ENCODE data around the gene PLA2G4F. TPM values are rescaled to one million over a fixed set of nuclear protein-coding genes. Genes with fewer than 3 reads are reported as not detected.

The PLA2G4F gene
- total and polyA plus RNA-seq, 4 donors = 1.5 TPM; not detected in 3

DNA sequence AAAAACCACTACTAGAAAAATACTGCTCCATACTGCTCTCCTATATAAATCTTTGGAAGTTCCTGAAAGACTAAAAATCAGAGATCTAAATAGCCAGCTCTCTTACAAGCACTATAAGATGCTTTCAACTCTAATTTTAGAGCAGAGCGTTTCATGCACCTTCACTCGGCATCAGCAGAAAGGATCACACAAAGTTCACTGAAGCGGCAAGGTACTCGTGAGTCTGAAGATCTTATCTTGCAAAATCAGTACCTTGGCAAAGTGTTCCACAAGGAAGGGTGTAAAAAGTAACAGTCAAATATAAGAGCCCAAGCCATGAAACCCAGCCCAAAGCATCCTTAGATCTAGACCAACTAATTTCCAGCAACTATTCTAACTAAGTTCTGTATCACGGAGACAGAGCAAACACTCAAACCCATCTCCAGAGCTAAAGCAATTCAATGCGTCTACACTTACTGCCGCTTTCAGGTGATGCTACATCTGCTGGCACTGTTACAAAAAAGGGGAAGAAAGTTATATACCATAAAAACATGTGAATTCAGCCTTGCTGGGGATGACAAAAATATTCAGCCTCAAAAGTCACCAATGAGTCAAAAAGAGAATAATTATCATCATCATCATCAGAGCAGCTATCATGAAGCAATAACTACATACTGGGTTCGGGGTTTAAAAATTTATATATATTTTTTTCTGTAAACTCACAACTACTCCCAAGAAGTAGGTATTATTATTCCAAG lies 35.3 kb upstream of the PLA2G4F start:
- intact Hi-C loops (cut with DNase I) = no loop called here
- Histone ChIP-seq H3K9me3 (ENCODE audit: control insufficient read depth, low read length) (no peaks in the 10 kb centered on the region), H3K27ac (ENCODE audit: low read depth in 1 of 2, low read length in 2 of 2) (no peak overlapping the region), H3K27me3 (ENCODE audit: control insufficient read depth in 1 of 2, insufficient read depth in 2 of 2, low read length in 1 of 2) (no peaks in the 10 kb centered on the region), H3K4me3 (ENCODE audit: low read length in 2 of 2) (no peak overlapping the region), H3K36me3 (ENCODE audit: control insufficient read depth in 1 of 2, insufficient read depth in 2 of 2, low read length in 1 of 2) (peaks cover 9 to 10% of the 10 kb centered on the region in 2 donors), H3K4me1 (ENCODE audit: control insufficient read depth in 1 of 2, insufficient read depth in 2 of 2, low read length in 2 of 2) (no peaks in the 10 kb centered on the region)
- 88 to 90% methylated on average over 8 of the region's 8 CpGs for WGBS, 2 donors
- DNase-seq (no peak), ATAC-seq (ENCODE audit: low FRiP score) (no peak)

DNA sequence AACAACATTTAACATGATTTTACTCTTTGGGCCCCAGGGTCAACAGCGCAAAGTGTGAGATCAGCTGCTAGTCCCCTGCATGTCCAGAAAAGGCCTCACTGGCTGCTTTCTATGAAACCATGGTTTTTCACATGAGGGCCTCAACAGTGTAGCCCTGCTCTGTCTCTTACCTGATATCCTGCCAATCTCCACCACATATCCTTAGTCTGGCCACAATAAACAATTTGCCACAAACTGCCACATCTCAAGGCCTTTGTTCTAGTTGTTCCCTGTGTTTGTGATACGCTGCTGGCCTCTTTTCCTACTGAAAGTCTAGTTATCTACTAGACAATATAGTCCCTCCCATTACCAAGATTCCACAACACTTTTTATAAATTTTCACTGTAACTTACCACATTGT lies 33.9 kb upstream of the PLA2G4F start:
- 98 to 99% methylated on average over 2 of the region's 2 CpGs for WGBS, 2 donors
- Histone ChIP-seq H3K4me3 (ENCODE audit: low read length in 2 of 2) (no peak overlapping the region), H3K4me1 (ENCODE audit: control insufficient read depth in 1 of 2, insufficient read depth in 2 of 2, low read length in 2 of 2) (no peaks in the 10 kb centered on the region), H3K36me3 (ENCODE audit: control insufficient read depth in 1 of 2, insufficient read depth in 2 of 2, low read length in 1 of 2) (peaks cover 11 to 13% of the 10 kb centered on the region in 2 donors), H3K27me3 (ENCODE audit: control insufficient read depth in 1 of 2, insufficient read depth in 2 of 2, low read length in 1 of 2) (no peaks in the 10 kb centered on the region), H3K9me3 (ENCODE audit: control insufficient read depth, low read length) (no peaks in the 10 kb centered on the region), H3K27ac (ENCODE audit: low read depth in 1 of 2, low read length in 2 of 2) (no peak overlapping the region)
- intact Hi-C loops (cut with DNase I) = no loop called here
- DNase-seq = no peak
- no peak for ATAC-seq (ENCODE audit: low FRiP score)

GRCh38 chr15:42185801-42186200 lies 29.4 kb upstream of the PLA2G4F start:
- ATAC-seq (ENCODE audit: low FRiP score) = no peak
- Histone ChIP-seq H3K27ac (ENCODE audit: low read depth in 1 of 2, low read length in 2 of 2) (no peak overlapping the region), H3K9me3 (ENCODE audit: control insufficient read depth, low read length) (no peaks in the 10 kb centered on the region), H3K4me3 (ENCODE audit: low read length in 2 of 2) (no peak overlapping the region), H3K4me1 (ENCODE audit: control insufficient read depth in 1 of 2, insufficient read depth in 2 of 2, low read length in 2 of 2) (no peaks in the 10 kb centered on the region), H3K27me3 (ENCODE audit: control insufficient read depth in 1 of 2, insufficient read depth in 2 of 2, low read length in 1 of 2) (no peaks in the 10 kb centered on the region), H3K36me3 (ENCODE audit: control insufficient read depth in 1 of 2, insufficient read depth in 2 of 2, low read length in 1 of 2) (peaks cover 11 to 19% of the 10 kb centered on the region in 2 donors)
- intact Hi-C loops (cut with DNase I) = no loop called here
- DNase-seq = no peak
- WGBS, 2 donors = 97 to 100% methylated on average over 1 of the region's 1 CpG

GRCh38 chr15:42184736-42185135 lies 28.3 kb upstream of the PLA2G4F start:
- no peak for DNase-seq
- Histone ChIP-seq H3K4me1 (ENCODE audit: control insufficient read depth in 1 of 2, insufficient read depth in 2 of 2, low read length in 2 of 2) (no peaks in the 10 kb centered on the region), H3K4me3 (ENCODE audit: low read length in 2 of 2) (no peak overlapping the region), H3K27ac (ENCODE audit: low read depth in 1 of 2, low read length in 2 of 2) (no peak overlapping the region), H3K27me3 (ENCODE audit: control insufficient read depth in 1 of 2, insufficient read depth in 2 of 2, low read length in 1 of 2) (no peaks in the 10 kb centered on the region), H3K9me3 (ENCODE audit: control insufficient read depth, low read length) (no peaks in the 10 kb centered on the region), H3K36me3 (ENCODE audit: control insufficient read depth in 1 of 2, insufficient read depth in 2 of 2, low read length in 1 of 2) (peaks cover 11 to 22% of the 10 kb centered on the region in 2 donors)
- no peak for ATAC-seq (ENCODE audit: low FRiP score)
- 94 to 95% methylated on average over 4 of the region's 4 CpGs for WGBS, 2 donors
- intact Hi-C loops (cut with DNase I) = no loop called here

DNA sequence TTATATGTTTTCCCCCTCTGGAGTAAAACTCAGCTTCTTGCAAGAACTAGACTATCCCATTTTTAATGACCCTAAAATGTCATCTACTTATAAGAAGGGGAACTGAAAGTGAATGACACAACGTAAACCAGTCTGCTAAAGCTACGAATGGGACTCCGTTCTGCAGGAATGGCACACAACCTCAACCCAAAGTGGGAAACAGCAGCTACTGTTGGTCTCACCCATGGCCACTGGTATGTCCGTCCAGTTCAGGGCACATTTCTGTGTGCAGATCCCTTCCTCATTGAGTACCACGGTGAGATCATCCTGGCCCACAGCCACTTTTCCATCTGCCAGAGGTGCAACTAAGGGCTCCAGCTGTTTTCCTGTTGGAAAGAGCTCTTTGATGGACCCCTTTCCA lies 27.9 kb upstream of the PLA2G4F start:
- Histone ChIP-seq H3K27me3 (ENCODE audit: control insufficient read depth in 1 of 2, insufficient read depth in 2 of 2, low read length in 1 of 2) (no peaks in the 10 kb centered on the region), H3K4me3 (ENCODE audit: low read length in 2 of 2) (no peak overlapping the region), H3K27ac (ENCODE audit: low read depth in 1 of 2, low read length in 2 of 2) (no peak overlapping the region), H3K9me3 (ENCODE audit: control insufficient read depth, low read length) (no peaks in the 10 kb centered on the region), H3K36me3 (ENCODE audit: control insufficient read depth in 1 of 2, insufficient read depth in 2 of 2, low read length in 1 of 2) (peaks cover 11 to 22% of the 10 kb centered on the region in 2 donors), H3K4me1 (ENCODE audit: control insufficient read depth in 1 of 2, insufficient read depth in 2 of 2, low read length in 2 of 2) (no peaks in the 10 kb centered on the region)
- DNase-seq (peak in 1 of 2 donors; percentile 55), ATAC-seq (ENCODE audit: low FRiP score) (no peak)
- intact Hi-C loops (cut with DNase I) = no loop called here
- 71 to 74% methylated on average over 5 of the region's 5 CpGs for WGBS, 2 donors

- peaks cover 13 to 20% of the 10 kb centered on the region in 2 donors for H3K36me3 ChIP-seq (ENCODE audit: control insufficient read depth in 1 of 2, insufficient read depth in 2 of 2, low read length in 1 of 2)
- intact Hi-C loops (cut with DNase I) = no loop called here
- no peak overlapping the region for H3K4me3 ChIP-seq (ENCODE audit: low read length in 2 of 2)
- no peaks in the 10 kb centered on the region for H3K27me3 ChIP-seq (ENCODE audit: control insufficient read depth in 1 of 2, insufficient read depth in 2 of 2, low read length in 1 of 2)
- ATAC-seq (ENCODE audit: low FRiP score) (no peak), DNase-seq (no peak)
- H3K27ac ChIP-seq (ENCODE audit: low read depth in 1 of 2, low read length in 2 of 2) = no peak overlapping the region
- H3K9me3 ChIP-seq (ENCODE audit: control insufficient read depth, low read length) = no peaks in the 10 kb centered on the region
- 88 to 89% methylated on average over 6 of the region's 6 CpGs for WGBS, 2 donors
- H3K4me1 ChIP-seq (ENCODE audit: control insufficient read depth in 1 of 2, insufficient read depth in 2 of 2, low read length in 2 of 2) = no peaks in the 10 kb centered on the region
Observed at GRCh38 chr15:42182961-42183360, 26.5 kb upstream of the PLA2G4F start.

DNA sequence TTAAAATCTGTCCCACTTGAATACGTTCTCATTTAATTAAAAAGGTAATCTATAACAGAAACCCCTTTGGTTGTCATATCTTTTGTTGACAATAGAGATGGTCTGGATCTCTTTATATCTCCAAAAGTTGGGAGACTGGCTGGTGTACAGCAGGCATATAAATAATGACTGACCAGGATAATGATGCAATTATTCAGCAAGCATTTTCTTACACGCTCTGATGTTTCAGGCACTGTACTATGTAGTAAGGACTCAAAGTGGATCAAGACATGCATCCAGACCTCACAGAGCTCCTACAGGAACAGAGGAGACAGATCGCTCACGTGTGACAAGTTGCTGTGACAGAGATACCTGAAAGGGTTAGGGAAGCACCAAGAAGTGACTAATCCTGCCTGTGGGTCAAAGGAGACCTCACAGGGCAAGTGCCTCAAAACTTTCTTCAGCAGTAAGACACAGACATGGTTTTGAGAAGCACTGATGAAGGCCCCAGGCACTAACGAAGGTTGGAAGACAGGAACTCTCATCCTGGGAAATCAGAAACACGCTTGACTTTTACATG lies 26.0 kb upstream of the PLA2G4F start:
- ATAC-seq (ENCODE audit: low FRiP score) = no peak
- H3K36me3 ChIP-seq (ENCODE audit: control insufficient read depth in 1 of 2, insufficient read depth in 2 of 2, low read length in 1 of 2) = peaks cover 8 to 15% of the 10 kb centered on the region in 2 donors
- WGBS, 2 donors = 88 to 89% methylated on average over 6 of the region's 6 CpGs

GRCh38 chr15:42178056-42178455 lies 21.6 kb upstream of the PLA2G4F start:
- H3K27ac ChIP-seq (ENCODE audit: low read depth in 1 of 2, low read length in 2 of 2) = no peak overlapping the region
- WGBS, 2 donors = 84 to 88% methylated on average over 2 of the region's 2 CpGs
- intact Hi-C loops (cut with DNase I) = no loop called here
- DNase-seq = no peak
- no peak overlapping the region for H3K4me3 ChIP-seq (ENCODE audit: low read length in 2 of 2)
- no peaks in the 10 kb centered on the region for H3K9me3 ChIP-seq (ENCODE audit: control insufficient read depth, low read length)
- H3K27me3 ChIP-seq (ENCODE audit: control insufficient read depth in 1 of 2, insufficient read depth in 2 of 2, low read length in 1 of 2) = no peaks in the 10 kb centered on the region
- peaks cover 11 to 12% of the 10 kb centered on the region in 2 donors for H3K36me3 ChIP-seq (ENCODE audit: control insufficient read depth in 1 of 2, insufficient read depth in 2 of 2, low read length in 1 of 2)
- no peak for ATAC-seq (ENCODE audit: low FRiP score)
- no peaks in the 10 kb centered on the region for H3K4me1 ChIP-seq (ENCODE audit: control insufficient read depth in 1 of 2, insufficient read depth in 2 of 2, low read length in 2 of 2)

More for the DNA sequence above, 26.0 kb upstream of the PLA2G4F start:
- H3K9me3 ChIP-seq (ENCODE audit: control insufficient read depth, low read length) = no peaks in the 10 kb centered on the region
- H3K27me3 ChIP-seq (ENCODE audit: control insufficient read depth in 1 of 2, insufficient read depth in 2 of 2, low read length in 1 of 2) = no peaks in the 10 kb centered on the region
- intact Hi-C loops (cut with DNase I) = no loop called here
- H3K4me3 ChIP-seq (ENCODE audit: low read length in 2 of 2) = no peak overlapping the region
- H3K4me1 ChIP-seq (ENCODE audit: control insufficient read depth in 1 of 2, insufficient read depth in 2 of 2, low read length in 2 of 2) = no peaks in the 10 kb centered on the region
- no peak for DNase-seq
- H3K27ac ChIP-seq (ENCODE audit: low read depth in 1 of 2, low read length in 2 of 2) = no peak overlapping the region

GRCh38 chr15:42175671-42176070 lies 19.2 kb upstream of the PLA2G4F start:
- ATAC-seq (ENCODE audit: low FRiP score) = no peak
- H3K4me1 ChIP-seq (ENCODE audit: control insufficient read depth in 1 of 2, insufficient read depth in 2 of 2, low read length in 2 of 2) = no peaks in the 10 kb centered on the region
- WGBS, 2 donors = 80 to 84% methylated on average over 5 of the region's 5 CpGs
- H3K9me3 ChIP-seq (ENCODE audit: control insufficient read depth, low read length) = no peaks in the 10 kb centered on the region
- intact Hi-C loops (cut with DNase I) = no loop called here
- no peaks in the 10 kb centered on the region for H3K27me3 ChIP-seq (ENCODE audit: control insufficient read depth in 1 of 2, insufficient read depth in 2 of 2, low read length in 1 of 2)
- no peak overlapping the region for H3K4me3 ChIP-seq (ENCODE audit: low read length in 2 of 2)
- peaks cover 10 to 12% of the 10 kb centered on the region in 2 donors for H3K36me3 ChIP-seq (ENCODE audit: control insufficient read depth in 1 of 2, insufficient read depth in 2 of 2, low read length in 1 of 2)
- no peak for DNase-seq
- no peak overlapping the region for H3K27ac ChIP-seq (ENCODE audit: low read depth in 1 of 2, low read length in 2 of 2)

Measured in aorta (tissue), 5 donors.